ACC112 (cell line): ENCODE measurements around the gene TNFRSF14.
"Not testable (repeated sequence)": the region's sequence is repeated elsewhere in the genome, so short reads cannot be mapped to it uniquely, and the experiment has no call there.

Experiments
- H2AFZ ChIP-seq: fragments of 200-600 bp; sonication (generic); one replicate; pipeline ENCODE4 v1.6.0; 2017; ENCODE audit warnings: antibody characterized with exemption, low read length; ENCODE audit not compliant: unreplicated experiment
- H3K27ac ChIP-seq: fragments of 200-600 bp; sonication (generic); 2 replicates; pipeline ENCODE4 v1.5.1; 2014; ENCODE audit warnings: low read depth, mild to moderate bottlenecking, antibody characterized with exemption, low read length, moderate library complexity
- H3K27me3 ChIP-seq: fragments of 200-600 bp; sonication (generic); 2 replicates; pipeline ENCODE4 v1.6.1; 2014; ENCODE audit warnings: mild to moderate bottlenecking, antibody characterized with exemption, low read length, moderate library complexity, mixed read lengths; ENCODE audit not compliant: insufficient read depth
- H3K36me3 ChIP-seq: fragments of 200-600 bp; sonication (generic); 2 replicates; pipeline ENCODE4 v1.6.1; 2016; ENCODE audit warnings: mild to moderate bottlenecking, antibody characterized with exemption, low read length, moderate library complexity, mixed read lengths; ENCODE audit not compliant: insufficient read depth
- H3K4me1 ChIP-seq: fragments of 200-600 bp; sonication (generic); one replicate; pipeline ENCODE4 v1.6.1; 2016; ENCODE audit warnings: low read length, mixed read lengths; ENCODE audit not compliant: insufficient read depth, unreplicated experiment, control insufficient read depth
- H3K4me3 ChIP-seq: fragments of 200-600 bp; sonication (generic); 2 replicates; pipeline ENCODE4 v1.5.1; 2014; ENCODE audit warnings: mild to moderate bottlenecking, low read depth, low read length
- H3K79me2 ChIP-seq: fragments of 200-600 bp; sonication (generic); one replicate; pipeline ENCODE4 v1.6.0; 2016; ENCODE audit warnings: low read length; ENCODE audit not compliant: control insufficient read depth, unreplicated experiment, insufficient read depth

TNFRSF14 gene

GRCh38 chr1:2546515-2547209 lies 9.5 kb upstream of the TNFRSF14 start:
- Histone ChIP-seq H2AFZ (peak overlapping the region; percentile 42), H3K27ac (no peak overlapping the region), H3K79me2 (no peaks in the 10 kb centered on the region), H3K27me3 (no peaks in the 10 kb centered on the region), H3K36me3 (no peaks in the 10 kb centered on the region), H3K4me1 (peaks cover 17% of the 10 kb centered on the region), H3K4me3 (peak overlapping the region; percentile 76)

DNA sequence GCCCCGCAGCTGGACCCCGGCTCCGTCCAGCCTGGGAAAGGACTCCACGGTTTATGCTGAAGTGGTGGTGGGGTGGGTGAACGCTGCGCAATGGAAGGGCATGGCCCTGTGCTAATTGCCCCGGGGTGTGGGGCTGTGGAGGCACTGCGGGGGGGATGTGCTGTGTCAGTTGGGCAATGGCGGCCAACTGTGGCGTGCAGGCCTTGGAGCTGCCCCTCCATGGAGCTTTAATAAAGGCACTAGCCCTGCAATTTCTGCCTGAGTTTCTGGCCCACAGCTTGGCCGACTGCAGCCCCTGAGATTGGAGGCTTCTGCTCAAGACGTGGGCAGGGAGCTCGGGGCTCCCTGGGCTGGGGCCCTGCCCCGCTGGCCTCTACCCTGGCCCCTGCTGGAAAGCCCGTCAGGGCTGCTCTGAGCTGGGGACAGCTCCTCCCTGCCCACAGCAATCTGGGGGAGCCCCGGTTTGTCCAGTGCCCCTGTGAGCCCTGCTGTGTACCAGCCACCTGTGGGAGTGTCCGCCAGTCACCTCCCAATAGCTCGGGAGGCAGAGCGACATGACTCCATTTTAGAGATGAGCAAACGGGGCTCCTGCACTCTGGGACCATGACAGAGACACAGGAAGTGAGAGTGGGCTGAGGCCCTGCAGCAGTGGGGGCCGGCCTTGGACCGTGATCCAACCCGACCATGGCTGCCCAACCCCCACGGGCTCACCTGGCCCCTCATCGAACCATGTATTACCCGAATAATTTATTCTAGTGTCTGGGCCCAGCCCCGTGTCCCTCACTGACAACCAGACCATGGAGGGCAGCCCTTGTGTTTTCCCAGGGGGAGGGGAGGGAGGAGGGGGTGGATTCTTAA lies 8.7 kb upstream of the TNFRSF14 start:
- Histone ChIP-seq H3K4me1 (peaks cover 17% of the 10 kb centered on the region), H2AFZ (no peak overlapping the region), H3K27me3 (no peaks in the 10 kb centered on the region), H3K36me3 (no peaks in the 10 kb centered on the region), H3K4me3 (peak overlapping the region; percentile 76), H3K79me2 (no peaks in the 10 kb centered on the region), H3K27ac (no peak overlapping the region)

- no peaks in the 10 kb centered on the region for H3K27me3 ChIP-seq
- no peaks in the 10 kb centered on the region for H3K79me2 ChIP-seq
- peak overlapping the region; percentile 58 for H2AFZ ChIP-seq
- H3K27ac ChIP-seq: peak overlapping the region; percentile 42; the same call in 1 of the 2 replicates
- H3K4me1 ChIP-seq: peaks cover 17% of the 10 kb centered on the region
- no peaks in the 10 kb centered on the region for H3K36me3 ChIP-seq
- peak overlapping the region; percentile 56 for H3K4me3 ChIP-seq
Measured at GRCh38 chr1:2548068-2548589, 8.0 kb upstream of the TNFRSF14 start.

DNA sequence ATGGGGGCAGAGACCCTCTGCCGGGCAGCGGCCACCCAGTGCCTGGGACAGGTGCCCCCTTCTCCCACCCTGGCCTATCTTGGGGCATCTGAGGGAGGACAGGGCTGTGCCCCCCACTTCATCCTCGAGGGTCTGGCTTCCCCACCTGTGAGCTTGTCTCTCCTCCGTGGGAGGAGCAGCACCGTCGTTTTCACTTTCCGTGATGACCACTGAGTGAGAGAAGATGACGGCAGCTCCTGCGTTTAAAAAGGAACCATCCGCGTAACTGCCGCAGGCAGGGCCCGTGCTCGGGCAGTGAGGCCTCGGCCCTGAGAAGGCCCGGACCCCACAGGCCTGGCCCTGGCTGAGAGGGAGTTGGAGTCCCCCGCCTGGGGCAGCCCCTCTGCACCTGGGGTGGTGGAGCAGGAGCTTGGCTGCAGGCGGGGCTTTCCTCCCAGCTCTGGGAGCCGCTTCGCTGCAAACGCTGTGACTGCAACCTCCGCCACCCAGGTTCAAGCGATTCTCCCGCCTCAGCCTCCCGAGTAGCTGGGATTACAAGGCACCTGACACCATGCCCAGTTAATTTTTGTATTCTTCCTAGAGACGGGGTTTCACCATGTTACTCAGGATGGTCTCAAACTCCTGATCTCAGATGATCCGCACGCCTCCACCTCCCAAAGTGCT lies 6.7 kb upstream of the TNFRSF14 start:
- Histone ChIP-seq H3K27ac (0 out of 2 replicates have a peak overlapping the region, but pooled peaks have one; percentile 34), H3K4me1 (peaks cover 17% of the 10 kb centered on the region)
- H3K36me3 ChIP-seq, H2AFZ ChIP-seq, H3K79me2 ChIP-seq, H3K4me3 ChIP-seq, H3K27me3 ChIP-seq: not testable (repeated sequence)

- H2AFZ ChIP-seq, H3K27ac ChIP-seq, H3K79me2 ChIP-seq, H3K27me3 ChIP-seq, H3K4me3 ChIP-seq, H3K36me3 ChIP-seq: not testable (repeated sequence)
- H3K4me1 ChIP-seq: peaks cover 17% of the 10 kb centered on the region
Measured at GRCh38 chr1:2550309-2550861, 5.8 kb upstream of the TNFRSF14 start.

- not testable (repeated sequence) for H3K27ac ChIP-seq, H3K36me3 ChIP-seq
- peaks cover 20% of the 10 kb centered on the region for H3K4me1 ChIP-seq
Measured at GRCh38 chr1:2551544-2551943, 4.6 kb upstream of the TNFRSF14 start.

DNA sequence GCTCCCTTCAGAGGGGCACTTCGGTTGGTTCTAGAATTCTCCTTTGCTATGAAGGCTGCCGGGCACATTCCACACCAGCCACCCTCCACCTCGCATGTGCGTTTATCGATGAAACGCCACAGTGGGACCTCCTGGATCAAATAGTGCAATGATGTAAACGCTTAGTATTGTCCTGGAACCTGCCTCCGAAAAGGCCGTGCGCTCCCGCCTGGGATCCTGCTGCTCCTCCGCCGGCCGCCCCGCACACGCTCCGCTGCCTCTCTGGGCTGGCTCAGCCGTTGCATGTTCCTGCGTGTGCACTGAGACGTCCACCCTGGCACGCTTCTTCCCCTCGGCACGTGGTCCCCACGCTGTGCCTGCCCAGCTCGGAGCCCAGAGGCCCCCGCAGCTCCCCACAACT lies 4.0 kb upstream of the TNFRSF14 start:
- Histone ChIP-seq H3K27me3 (no peaks in the 10 kb centered on the region), H2AFZ (no peak overlapping the region), H3K79me2 (no peaks in the 10 kb centered on the region), H3K36me3 (no peaks in the 10 kb centered on the region), H3K27ac (no peak overlapping the region), H3K4me1 (peaks cover 23% of the 10 kb centered on the region), H3K4me3 (no peak overlapping the region)

More at GRCh38 chr1:2551544-2551943, 4.6 kb upstream of the TNFRSF14 start:
- H3K4me3 ChIP-seq, H2AFZ ChIP-seq, H3K79me2 ChIP-seq, H3K27me3 ChIP-seq: not testable (repeated sequence)

- not testable (repeated sequence) for H2AFZ ChIP-seq, H3K4me3 ChIP-seq, H3K79me2 ChIP-seq, H3K36me3 ChIP-seq, H3K27ac ChIP-seq, H3K27me3 ChIP-seq
- H3K4me1 ChIP-seq: peaks cover 18% of the 10 kb centered on the region
Measured at GRCh38 chr1:2553076-2553475, 3.1 kb upstream of the TNFRSF14 start.

GRCh38 chr1:2553871-2554620 lies 2.1 kb upstream of the TNFRSF14 start:
- Histone ChIP-seq H3K27ac (no peak overlapping the region), H3K4me1 (peaks cover 10% of the 10 kb centered on the region), H3K36me3 (no peaks in the 10 kb centered on the region), H3K79me2 (no peaks in the 10 kb centered on the region), H3K4me3 (no peak overlapping the region), H3K27me3 (no peaks in the 10 kb centered on the region), H2AFZ (no peak overlapping the region)
